GM18873 (cell line): ENCODE results near the gene ZGRF1.
"Not testable (repeated sequence)": the region's sequence is repeated elsewhere in the genome, so short reads cannot be mapped to it uniquely, and the experiment has no call there.

Experiments
- ATAC-seq: cut with Tn5 transposase; IDR thresholded peaks from one replicate; pipeline ENCODE4 v1.9.1; 2021; ENCODE audit warnings: mild to moderate bottlenecking, moderate library complexity, moderate number of reproducible peaks; ENCODE audit not compliant: unreplicated experiment, low FRiP score

ZGRF1 gene

DNA sequence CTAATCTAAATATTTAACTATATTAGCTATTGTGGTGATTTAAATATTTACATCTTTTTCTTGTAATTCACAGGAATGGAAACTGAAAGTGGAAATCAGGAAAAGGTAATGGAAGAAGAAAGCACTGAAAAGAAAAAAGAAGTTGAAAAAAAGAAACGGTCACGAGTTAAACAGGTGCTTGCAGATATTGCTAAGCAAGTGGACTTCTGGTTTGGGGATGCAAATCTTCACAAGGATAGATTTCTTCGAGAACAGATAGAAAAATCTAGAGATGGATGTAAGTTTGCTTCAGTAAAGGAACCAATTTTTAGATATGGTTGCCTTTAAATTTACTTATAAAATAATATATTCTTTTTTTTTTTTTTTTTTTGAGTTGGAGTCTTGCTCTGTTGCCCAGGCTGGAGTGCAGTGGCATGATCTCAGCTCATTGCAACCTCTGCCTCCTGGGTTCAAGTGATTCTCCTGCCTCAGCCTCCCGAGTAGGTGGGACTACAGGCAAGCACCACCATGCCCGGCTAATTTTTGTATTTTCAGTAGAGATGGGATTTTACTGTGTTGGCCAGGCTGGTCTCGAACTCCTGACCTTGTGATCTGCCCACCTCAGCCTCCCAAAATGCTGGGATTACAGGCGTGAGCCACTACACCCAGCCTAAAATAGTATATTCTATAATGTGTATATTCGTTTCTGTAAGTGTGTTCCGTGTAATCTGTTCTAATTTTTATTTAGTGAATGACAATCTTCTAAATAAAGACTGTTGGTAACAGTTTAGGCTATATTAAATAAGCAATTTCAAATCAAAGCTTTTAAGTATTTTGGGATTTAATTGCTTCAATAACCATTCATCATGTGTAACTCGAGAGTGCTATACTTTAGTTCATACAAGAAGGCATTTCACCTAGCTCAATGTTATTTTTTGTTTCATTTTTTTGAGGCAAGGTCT, 8.2 kb upstream of the ZGRF1 start:
- not testable (repeated sequence) for ATAC-seq

DNA sequence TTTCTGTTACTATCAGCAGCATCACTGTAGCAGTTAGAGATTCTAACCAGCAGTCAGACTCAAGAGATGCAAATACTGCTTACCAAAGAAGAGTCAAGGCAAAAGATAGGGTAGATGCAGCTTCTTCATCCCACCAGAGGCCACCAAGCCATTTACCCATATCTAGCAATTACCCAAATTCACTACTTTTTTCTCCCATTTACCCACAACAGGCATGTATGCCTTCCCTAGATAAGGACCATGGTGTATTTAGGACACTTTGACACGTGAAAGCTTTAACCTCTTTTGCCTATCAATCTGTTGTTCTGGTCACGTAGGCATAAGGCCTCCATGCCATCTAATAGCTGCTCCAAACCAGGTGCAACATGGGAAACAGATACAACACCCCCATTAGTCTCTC, 5.8 kb upstream of the ZGRF1 start:
- ATAC-seq: no peak

DNA sequence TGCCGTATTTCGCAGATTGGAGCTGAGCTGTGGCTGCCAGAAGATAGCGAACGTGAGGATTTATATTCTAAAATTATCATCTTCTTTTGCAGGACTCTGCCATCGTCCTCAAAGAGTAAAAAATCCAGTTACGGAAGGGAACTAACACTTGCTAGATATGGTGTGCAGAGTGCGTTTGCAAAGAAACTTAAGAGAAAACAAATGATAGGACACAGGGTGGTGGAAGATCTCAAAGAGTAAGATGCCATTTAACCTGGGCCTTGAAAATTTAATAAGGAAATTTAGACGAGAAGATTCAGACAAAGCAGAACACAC, 800 bp upstream of the ZGRF1 start:
- ATAC-seq: peak; percentile 1

DNA sequence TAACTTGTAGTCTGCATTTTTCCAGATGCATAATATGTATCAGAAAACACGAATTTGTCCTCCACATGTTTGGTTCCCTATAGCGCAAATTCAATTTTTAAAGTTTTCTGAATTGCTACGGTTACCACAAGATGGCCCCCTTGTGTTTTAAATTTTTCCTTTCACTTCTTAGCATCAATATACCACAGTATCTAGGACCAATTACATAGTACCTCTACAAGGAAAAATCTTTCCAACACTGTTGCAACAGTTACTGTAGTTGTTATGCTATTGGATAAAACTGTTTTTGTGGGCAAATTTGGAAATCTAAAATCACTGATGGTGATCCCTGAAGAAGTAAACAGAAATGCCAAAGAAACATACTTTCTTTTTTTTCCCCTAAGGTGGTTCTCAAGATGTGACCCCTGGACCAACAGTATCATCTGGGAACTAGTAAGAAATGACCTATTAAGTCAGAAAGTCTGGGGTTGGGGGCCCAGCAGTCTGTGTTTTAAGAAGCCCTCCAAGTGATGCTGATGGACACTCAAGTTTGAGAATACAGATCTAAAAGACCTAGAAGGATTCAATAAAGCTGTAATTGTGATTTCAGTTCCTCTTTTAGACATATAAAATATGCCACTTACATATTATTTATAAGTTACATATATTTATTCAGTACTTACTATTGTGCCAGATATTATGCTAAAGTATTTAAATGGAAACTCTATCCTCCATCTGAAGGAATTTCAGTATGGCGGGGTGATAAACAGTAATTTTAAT, 3.1 kb downstream of the ZGRF1 start:
- ATAC-seq: no peak

DNA sequence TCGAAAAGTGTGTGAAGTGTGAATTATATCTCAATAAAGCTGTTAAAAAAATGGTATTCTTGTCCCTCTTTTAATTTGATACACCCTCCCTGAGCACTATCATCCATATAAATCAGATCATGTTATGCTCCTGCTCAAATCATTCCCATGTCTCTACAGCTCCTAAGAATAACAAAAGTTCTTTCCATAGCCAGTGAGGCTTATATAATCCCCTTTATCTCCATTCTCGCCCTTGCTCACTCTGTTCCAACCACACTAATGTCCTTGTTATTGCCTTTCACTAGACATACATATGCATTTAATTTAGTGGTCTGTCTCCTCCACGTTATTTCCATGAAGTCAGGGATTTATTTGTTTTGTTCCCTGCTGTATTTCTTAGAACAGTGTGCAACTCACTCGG, 10.5 kb downstream of the ZGRF1 start:
- ATAC-seq: no peak

DNA sequence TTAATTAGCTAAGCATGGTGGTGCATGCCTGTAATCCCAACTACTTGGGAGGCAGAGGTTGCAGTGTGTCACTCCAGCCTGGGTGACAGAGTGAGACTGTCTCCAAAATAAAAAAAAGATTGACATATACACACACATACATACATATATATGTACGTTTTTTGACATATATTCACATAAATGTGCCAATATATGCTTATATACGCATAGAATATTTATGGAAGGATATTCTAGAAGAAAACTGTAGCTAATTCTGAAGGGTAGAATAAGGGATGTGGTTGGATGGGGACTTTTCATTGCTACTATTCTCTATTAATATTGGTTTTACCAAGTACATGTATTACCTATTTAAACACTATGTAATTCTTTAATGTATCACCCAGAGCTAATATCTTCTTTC, 19.7 kb downstream of the ZGRF1 start:
- no peak for ATAC-seq

DNA sequence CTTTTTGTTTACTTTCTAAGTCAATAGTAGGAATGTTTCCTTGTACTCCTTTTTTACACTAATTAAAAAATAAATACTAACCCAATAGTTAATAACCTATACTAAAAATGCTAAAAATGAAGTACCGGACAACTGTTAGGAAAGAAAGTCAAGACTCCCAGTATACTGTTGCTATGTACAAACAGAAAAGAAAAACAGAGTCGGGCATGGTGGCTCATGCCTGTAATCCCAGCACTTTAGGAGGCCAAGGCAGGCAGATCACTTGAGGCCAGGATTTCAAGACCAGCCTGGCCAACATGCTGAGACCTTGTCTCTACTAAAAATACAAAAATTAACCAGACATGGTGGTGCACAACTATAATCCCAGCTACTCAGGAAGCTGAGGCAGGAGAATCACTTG, 23.9 kb downstream of the ZGRF1 start:
- ATAC-seq: not testable (repeated sequence)

DNA sequence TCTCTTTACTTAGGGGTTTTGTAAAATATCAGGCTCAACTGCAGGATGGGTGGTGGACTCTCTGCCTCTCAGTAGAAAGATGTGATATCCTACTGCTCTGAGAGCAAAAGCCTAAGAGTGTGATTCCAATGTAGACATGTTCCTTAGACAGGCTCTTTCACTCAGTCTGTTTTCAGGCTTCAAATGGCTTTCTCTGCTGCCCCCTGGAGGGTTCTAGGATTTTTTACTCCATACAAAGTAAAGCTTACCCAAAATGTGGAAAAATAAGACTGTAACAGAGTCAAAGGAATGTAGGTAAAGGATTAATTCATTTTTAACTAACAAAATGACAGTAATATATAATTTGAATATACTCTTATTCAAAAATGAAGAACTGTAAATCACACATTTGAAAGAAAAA, 32.1 kb downstream of the ZGRF1 start:
- ATAC-seq: peak; percentile 57

DNA sequence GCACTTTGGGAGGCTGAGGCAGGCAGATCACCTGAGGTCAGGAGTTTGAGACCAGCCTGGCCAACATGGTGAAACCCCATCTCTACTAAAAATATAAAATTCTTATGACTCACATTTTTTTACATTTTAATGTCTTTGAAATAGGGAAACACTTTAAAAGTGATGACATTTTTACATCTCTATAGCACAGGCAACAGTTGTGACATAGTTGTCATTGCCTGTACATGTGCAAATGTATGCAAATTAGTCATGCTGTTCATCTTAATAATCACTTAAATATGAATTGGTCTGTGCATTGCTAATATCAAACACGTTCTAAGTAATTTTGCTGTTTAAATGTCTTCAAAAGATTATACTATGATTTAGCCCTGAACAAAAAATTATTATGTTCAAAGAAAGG, 41.7 kb downstream of the ZGRF1 start:
- no peak for ATAC-seq

DNA sequence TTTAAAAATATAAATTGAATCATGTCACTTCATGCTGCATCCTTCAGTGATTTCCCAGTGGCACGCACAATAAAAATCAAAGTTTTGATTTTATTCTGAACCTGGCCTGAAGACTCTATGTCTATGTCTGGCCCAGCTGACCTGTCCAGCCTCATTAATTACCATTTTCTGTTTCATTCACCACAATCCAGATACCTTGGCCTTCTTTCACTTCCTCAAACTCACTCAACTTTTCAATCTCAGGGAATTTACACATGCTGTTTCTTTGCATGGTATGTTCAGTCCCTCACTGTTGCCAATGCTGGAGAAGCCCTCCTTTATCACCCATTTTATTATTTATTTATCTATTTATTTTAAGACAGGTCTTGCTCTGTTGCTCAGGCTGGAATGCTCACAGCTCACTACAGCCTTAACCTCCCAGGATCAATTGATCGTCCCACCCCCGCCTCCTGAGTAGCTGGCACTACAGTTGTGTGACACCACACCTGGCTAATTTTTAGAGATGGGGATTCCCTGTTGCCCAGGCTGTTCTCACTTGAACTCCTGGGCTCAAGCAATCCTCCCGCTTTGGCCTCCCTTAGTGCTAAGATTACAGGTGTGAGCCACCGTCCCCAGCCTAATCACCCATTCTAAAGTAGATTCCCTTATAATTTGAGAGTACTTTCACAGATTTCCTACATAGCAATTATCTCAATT, 43.1 kb downstream of the ZGRF1 start:
- ATAC-seq: no peak

DNA sequence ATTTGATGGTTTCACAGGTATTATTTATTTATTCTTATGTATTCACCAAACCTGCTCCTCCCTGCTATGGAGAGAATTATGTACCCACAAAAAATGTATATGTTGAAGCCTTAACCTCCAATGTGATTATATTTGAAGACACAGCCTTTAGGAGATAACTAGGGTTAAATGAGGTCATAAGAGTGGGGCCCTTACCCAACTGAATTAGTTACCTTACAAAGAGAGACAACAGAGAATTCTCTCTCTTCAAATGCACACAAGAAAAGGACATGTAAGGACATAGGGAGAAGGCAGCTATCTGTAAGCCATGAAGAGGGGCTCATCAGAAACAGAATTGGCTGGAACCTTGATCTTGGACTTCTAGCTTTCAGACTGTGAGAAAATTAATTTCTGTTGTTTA, 44.0 kb downstream of the ZGRF1 start:
- no peak for ATAC-seq

DNA sequence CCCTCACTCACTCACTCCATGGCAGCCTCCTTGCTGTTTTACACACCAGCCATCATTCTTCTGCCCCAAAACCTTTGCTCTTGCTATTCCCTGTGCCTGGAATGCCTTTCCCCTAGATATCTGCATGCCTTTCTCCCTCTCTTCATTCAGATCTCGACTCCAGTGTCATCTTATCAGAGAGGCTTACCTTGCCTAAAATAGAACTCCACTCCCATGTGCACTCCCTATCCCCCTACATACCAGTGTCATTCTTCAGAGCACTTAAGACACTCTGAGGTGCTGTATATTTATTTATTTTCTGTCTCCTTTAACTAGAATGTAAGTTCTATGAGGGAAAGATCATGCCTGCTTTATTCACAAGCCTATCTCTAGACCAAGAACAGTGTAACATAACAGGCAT, 45.1 kb downstream of the ZGRF1 start:
- no peak for ATAC-seq

DNA sequence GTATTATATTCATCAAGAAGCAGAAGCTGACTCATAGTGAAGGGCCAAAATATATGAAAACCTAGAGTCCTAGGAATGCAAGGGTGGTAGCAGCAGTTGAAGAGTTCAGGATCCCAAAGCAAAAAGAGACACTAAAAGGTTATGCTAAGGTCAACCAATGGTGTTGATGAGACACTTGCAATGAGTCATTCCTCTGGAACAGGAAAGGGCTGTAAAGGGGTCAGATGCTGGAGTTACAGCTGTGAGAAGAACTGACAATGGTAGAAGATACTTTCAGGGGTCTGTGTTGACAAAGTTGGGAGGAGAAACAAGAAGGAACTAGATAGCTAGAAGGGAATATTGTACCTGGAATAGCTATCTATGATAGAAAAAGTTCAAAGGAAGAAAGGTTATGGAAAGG, 47.5 kb downstream of the ZGRF1 start:
- no peak for ATAC-seq

DNA sequence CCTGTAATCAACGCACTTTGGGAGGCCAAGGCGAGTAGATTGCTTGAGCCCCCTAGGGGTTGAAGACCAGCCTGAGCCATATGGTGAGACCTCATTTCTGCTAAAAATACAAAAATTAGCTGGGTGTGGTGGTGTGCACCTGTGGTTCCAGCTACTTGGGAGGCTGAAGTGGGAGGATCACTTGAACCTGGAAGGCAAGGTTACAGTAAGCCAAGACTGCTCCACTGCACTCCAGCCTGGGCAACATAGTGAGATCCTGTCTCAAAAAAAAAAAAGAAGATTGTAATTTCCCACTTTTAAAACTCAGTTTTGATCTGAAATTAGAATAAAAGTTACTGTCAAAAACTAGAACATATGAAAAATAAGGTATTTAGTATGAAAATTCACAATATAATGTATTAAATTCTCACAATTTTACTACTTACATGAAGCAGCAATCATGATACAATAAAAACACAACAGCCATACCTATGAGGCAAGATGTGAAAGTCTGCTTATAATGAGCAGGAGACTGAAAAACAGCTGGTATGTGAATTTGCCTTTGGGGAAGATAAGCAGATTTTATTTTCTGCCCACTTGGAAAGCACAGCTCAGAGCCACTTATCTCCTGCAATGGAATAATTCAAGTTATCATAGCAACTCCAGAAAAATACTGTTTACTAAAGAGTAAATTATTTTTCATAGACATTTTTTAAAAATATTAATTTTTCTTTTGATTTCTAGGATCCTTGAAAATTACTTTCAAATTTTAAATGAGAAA, 50.6 kb downstream of the ZGRF1 start:
- ATAC-seq: no peak

DNA sequence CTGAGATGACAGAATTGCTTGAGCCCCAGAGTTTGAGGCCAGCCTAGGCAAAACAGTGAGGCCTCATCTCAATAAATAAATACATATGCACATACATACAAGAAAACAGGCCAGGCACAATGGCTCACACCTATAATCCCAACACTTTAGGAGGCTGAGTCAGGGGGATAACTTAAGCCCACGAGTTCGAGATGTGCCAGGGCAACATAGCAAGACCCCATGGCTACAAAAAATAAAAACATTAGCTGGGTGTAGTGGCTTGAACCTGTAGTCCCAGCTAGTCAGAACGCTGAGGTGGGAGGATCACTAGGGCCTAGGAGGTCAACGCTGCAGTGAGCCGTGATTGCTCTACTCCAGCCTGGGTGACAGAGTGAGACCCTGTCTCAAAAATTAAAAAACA, 69.2 kb downstream of the ZGRF1 start:
- no peak for ATAC-seq

DNA sequence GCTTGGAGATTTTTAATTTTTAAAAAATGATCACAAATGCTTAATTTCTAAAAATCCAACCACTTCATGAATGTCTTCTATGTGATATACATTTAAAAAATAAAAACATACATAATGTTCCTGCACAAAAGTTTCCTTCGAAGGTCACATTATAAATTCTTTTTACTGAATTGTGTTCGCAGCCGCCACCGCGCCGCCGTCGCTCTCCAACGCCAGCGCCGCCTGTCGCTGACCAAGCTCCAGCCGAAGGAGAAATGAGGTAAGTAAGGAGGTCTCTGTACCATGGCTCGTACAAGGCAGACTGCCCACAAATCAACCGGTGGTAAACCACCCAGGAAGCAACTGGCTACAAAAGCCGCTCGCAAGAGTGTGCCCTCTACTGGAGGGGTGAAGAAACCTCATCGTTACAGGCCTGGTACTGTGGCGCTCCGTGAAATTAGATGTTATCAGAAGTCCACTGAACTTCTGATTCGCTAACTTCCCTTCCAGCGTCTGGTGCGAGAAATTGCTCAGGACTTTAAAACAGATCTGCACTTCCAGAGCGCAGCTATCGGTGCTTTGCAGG, 71.9 kb downstream of the ZGRF1 start:
- ATAC-seq: no peak

DNA sequence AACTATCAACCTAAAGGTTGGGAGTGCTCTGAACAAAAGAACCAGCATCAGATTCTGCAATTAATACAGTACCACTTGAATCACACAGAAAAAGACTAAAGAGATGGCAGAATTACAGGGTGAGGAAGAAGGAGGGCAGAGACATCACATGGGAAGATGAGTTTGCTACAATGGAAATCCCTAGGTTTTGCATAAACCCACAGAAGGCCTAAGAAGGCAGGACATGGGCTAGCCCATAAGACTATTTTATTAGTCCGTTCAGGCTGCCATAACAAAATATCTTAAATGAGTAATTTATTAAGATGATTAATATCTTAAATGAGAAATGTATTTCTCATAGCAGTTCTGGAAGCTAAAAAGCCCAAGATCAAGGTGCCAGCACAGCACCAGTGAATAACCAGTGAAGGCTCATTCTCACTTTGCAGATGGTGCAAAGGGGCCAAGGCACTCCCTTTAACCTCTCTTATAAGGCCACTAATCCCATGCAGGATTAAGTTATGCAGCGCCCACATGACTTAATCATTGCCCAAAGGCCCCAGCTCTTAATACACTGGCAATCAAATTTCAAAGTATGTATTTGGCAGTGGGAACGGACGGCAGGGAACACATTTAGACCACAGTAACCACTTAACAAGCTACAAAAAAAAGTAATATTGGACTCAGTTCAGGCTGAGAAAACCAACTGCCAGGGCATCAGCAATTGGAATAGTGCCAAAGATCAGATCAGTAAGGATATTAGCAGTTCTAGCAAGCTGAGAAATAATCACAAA, 73.1 kb downstream of the ZGRF1 start:
- ATAC-seq: no peak

DNA sequence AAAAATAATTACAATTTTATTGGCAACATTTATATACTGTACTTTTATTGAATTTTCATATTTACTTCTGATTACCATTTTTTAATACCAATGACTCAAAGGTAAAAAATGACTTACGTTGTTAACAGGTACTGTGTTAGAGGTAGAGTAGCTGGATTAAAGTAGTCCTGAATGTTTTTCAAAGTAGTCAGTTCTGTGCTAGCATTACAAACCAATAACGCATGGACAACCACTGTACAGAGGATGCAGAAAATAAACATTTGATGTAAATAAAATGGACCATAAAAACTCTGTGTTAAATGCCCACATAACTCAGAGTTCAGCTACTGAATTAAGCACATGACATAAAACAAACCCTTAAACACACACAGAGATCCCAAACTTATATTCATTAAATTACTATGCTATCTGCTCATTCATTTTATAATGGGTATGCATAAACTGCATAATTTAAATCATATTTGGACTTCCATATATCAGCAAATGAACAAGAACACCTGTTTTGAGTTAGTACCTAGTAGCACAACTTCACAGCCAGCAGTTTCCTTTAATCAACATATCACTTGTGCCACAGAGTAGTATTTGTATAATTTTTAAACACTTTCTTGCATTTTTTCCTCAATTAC, 74.3 kb downstream of the ZGRF1 start:
- ATAC-seq: no peak

DNA sequence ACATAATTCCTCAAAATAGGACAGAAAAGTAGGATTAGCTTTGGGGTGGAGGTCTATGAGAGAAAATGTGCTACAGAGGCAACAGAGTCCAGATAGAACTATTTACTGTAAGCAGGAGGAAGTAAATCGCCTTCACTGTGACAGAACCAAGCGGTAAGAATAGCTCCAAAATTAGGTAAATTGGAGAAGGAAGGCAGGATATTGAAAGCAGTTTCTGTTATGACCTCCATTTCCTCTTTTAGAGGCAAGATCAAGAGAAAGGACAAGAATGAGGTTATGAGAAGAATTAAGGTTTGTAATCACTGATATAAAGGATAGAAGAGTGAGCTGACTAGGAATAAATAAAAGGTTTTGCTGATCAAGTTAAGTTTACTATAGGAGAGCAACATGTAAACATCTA, 76.6 kb downstream of the ZGRF1 start:
- no peak for ATAC-seq
